Activated T-cell treated with anti-CD3 and anti-CD28 coated beads for 24 hours (primary cell): ENCODE results near the gene R3HDM4.
A peak's percentile ranks its signal among the peaks of the same experiment; 100 is the strongest.

ENCODE experiments used
- DNase-seq: peaks from one replicate; pipeline ENCODE4 v3.0.0-alpha.2; 2020; ENCODE audit warnings: low read depth

Gene R3HDM4

DNA sequence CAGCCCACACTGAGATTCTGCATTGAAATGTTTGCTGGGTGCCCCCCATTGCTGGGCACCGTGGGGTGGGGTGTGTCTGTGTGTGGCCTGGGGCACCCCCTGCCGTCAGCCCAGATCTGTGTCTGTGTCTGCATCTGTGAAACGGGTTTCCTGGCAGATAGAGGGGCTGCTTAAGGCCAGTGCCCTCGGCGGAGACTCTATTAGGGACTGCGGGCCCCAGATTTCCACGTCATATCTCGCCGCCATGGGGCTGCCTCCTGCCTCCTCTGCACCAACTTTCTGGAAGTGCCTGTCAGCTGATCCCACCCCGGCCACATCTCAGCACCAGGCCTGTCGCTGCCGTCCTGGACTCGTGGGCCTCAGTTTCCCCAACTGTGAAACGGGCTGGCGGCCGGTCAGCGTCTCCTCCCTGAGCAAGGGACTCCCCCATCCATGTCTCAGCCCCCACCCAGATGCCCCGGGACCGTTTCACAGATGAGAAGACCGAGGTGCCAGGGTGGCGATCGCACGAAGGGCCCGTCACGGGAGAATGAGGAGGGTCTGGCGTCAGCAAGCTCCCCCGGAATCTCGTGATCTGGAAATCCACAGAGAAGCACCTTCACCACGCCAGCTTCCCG, 34.2 kb upstream of the R3HDM4 start:
- DNase-seq: no peak

- no peak for DNase-seq
Measured at GRCh38 chr19:945401-946252, 32.6 kb upstream of the R3HDM4 start.

DNA sequence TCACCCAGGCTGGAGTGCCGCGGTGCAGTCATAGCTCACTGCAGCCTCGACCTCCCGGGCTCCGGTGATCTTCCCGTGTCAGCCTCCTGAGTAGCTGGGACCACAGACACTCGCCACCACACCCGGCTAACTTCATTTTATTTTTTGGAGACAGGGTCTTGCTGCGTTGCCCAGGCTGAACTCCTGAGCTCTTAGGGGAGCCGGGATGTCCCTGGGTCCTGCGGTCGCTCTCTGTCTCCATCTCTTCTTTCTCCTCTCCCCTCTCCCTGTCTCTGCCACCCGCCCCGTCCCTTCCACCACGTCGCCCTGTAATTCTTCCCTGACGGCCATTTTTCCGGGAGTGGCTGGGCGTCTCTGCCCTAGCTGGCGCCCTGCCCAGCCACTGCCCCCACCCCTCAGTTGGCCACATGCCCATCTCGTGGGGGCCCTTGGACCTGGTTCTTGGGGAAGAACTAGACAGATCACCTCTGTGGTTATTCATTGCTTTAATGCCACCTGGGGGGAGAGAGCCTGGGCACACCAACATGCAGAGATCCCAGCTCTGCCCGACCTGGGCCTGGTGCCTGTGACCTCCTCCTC, 31.7 kb upstream of the R3HDM4 start:
- no peak for DNase-seq

DNA sequence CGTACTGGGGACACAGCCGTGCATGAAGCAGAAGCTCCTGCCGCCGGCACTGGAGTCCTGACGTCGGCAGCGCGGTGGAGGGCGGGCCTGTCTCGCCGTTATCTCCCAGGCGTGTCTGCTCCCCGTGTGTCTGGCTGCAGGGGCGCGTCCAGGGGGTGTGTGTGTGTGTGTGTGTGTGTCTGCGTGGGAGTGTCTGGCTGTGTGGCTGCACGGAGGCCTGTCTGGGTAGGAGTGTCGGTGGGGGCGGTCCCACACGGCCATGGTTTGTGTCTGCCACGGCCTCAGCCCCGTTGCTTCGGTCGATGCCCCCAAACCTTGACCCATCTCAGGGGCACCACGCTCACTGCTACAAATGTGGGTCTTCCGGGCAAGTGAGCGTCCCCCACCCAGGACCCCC, 31.1 kb upstream of the R3HDM4 start:
- DNase-seq: no peak

DNA sequence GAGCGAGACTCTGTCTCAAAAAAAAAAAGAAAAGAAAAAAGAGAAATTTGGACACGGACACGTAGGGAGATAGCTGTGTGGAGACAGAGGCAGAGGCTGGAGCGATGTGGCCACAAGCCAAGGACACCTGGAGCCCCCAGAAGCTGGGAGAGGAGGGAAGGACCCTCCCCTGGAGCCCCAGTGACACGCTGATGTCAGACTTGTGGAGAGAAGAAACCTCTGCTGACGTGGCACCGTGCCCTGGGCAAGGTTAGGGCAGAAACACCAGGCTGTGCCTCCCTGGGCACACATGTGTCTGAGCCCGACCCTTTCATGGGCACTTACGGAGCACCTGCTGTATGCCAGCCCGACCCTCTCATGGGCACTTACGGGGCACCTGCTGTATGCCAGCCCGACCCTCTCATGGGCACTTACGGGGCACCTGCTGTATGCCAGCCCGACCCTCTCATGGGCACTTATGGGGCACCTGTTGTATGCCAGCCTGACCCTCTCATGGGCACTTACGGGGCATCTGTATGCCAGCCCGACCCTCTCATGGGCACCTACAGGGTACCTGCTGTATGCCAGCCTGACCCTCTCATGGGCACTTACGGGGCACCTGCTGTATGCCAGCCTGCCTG, 30.6 kb upstream of the R3HDM4 start:
- DNase-seq: no peak

DNA sequence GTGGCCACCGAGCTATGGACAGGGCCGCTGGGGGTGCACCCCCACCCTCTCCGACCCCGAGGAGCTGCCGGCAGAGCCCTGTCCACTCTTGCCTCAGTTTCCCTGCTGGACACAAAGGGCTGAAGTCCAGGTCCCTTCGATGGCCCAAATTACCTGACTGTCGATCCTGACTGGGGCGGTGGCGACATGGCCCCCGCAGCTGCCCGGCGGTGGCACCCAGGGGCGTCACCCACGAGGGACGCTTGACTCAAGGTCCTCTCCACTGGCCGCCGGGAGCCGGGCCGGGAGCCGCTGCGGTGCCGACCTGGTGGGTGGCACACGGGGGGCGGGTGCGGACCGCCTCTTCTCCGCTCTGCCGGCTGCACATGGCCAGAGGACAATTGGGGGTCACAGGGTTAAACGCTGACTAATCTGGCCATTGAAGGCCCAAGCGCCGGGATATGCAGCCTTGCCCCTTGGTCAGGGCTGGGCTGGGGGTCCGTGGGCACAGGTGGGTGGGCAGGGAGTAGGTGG, 29.2 kb upstream of the R3HDM4 start:
- DNase-seq: no peak

GRCh38 chr19:941292-942132, 28.5 kb upstream of the R3HDM4 start:
- DNase-seq: no peak

GRCh38 chr19:940591-941291, 27.7 kb upstream of the R3HDM4 start:
- peak; percentile 37 for DNase-seq

- no peak for DNase-seq
Measured at GRCh38 chr19:939922-940321, 26.9 kb upstream of the R3HDM4 start.

- no peak for DNase-seq
Measured at GRCh38 chr19:939439-939838, 26.4 kb upstream of the R3HDM4 start.

DNA sequence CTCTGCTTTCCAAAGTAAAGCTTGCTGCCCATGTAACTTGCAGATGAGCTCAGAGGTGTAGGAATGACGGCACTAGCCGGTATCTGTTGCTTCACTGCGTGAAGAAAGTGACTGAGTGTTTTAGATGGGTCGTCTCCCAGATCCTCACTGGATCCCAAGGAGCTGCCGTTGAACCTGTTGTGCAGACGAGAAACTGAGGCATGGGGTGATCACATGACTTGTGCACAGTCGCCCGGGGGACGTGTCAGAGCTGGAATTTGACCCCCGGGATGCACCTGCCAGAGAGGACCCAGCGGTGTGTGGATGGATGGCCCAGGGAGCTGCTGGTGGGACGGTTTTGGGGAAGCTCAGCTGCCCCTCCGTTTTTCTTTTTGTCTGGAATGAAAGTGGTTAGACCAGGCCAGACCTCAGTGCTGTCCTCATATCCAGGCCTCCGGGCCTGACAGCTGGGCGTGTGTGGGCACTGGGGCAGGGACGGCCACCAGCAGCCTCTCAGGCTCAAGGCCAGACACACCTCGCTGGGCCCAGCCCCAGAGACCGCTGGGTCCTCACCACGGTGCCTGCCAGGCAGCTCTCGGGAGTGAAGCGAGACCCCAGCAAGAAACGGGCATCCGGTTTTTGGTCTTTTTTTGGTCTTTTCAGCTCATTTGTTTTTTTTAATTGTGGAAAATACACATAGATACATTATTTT, 25.4 kb upstream of the R3HDM4 start:
- DNase-seq: no peak

GRCh38 chr19:937259-937694, 24.3 kb upstream of the R3HDM4 start:
- no peak for DNase-seq

- no peak for DNase-seq
Measured at GRCh38 chr19:936175-936546, 23.1 kb upstream of the R3HDM4 start.

- DNase-seq: no peak
Measured at GRCh38 chr19:934865-935479, 22.0 kb upstream of the R3HDM4 start.

DNA sequence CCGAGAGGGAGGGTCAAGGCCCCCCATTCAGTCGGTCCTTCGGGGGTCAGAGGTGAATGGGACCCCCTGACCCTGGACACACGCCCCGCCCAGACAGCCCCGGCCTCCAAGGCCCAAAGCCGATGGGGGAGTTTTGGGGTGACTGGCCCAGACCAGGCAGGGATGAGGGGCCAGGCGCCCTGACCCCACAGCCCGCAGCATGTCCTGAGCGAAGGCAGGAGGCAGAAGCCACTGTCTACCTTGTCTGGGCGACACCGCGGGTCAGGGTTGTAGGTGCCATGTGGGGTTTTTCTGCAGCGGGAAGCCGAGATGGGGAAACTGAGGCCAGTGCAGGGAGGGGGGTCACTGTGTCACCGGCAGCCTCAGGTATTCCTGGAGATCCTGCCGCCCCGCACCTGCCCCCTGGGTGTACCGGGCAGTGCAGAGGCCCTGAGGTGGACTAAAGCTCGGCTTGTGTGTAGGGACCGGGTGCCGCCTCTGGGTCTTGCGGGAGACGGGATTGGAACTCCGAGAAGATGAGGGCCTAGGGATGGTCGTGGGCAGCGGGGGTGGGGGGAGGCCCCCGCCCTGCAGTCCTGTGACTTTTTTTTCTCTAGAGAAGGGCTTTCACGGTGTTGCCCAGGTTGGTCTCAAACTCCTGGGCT, 21.3 kb upstream of the R3HDM4 start:
- DNase-seq: no peak

GRCh38 chr19:933553-933882, 20.5 kb upstream of the R3HDM4 start:
- DNase-seq: no peak

DNA sequence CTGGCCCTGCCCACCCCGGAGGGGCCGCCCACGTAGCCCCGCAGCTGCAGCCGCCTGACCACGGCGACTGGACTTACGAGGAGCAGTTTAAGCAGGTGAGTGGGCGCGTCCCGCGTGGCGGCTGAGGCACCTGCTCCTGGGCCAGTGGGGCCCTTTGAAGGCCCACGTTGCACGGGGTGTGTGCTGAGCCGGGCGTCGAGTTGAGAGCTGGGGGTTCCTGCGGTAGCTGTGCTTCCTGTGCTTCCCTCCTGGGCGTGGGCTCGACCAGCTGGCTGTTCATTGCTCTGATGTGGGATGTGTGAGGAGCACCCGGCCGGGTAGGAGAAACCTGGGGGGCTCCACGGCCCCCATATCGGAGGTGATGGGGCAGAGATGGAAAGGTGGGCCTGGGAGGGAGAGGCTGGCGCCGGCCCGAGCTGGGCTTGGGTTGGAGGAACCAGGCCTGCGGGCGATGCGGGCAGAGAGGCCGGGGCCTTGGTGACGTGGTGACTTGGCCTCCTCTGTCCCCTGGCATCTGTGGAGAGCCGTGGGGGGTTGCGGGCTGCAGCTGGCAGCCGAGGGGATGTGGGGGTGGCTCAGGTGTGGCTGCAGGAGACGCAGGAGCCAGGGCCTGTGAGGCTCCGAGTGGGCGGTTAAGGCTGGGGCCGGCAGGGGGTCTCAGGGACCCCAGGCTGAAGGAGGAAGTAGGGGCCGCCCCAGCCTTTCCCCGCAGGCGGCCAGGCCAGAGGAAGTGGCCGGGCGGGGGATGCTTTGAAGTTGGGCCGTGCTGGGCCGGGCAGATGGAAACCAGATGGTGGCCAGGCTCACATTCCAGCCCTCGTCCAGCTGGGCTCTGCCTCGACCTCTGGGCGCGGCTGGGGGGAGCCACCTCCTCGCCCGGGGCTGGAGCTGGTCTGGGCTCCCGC, 19.9 kb upstream of the R3HDM4 start:
- DNase-seq: no peak

GRCh38 chr19:931860-932647, 19.0 kb upstream of the R3HDM4 start:
- no peak for DNase-seq
